ENCODE measurements around the gene ADNP2. TPM values are rescaled to one million over a fixed set of nuclear protein-coding genes. Genes with fewer than 3 reads are reported as not detected.

Gene ADNP2
- total RNA-seq, 1 donor from 2014 or later, result 28.4 TPM

- Mint-ChIP-seq H3K4me3 (no peak overlapping the region), H3K4me1 (ENCODE audit: unreplicated experiment) (peaks cover 38% of the 10 kb centered on the region), H3K27me3 (no peaks in the 10 kb centered on the region), H3K9me3 (no peaks in the 10 kb centered on the region), H3K36me3 (no peaks in the 10 kb centered on the region), H3K27ac (peak overlapping the region; percentile 85)
- no peak for DNase-seq (ENCODE audit: extremely low spot score, unreplicated experiment)
- no peak for TF ChIP-seq CTCF (conservative IDR thresholded peaks at IDR 0.05)
Observed at GRCh38 chr18:80181642-80182461, 72.8 kb downstream of the ADNP2 start.

GRCh38 chr18:80182855-80183254 is 73.8 kb downstream of the ADNP2 start:
- no peaks in the 10 kb centered on the region for H3K36me3 Mint-ChIP-seq
- TF ChIP-seq CTCF (conservative IDR thresholded peaks at IDR 0.05), result no peak
- no peak overlapping the region for H3K27ac Mint-ChIP-seq
- H3K27me3 Mint-ChIP-seq, result no peaks in the 10 kb centered on the region
- H3K4me3 Mint-ChIP-seq, result no peak overlapping the region
- peaks cover 37% of the 10 kb centered on the region for H3K4me1 Mint-ChIP-seq (ENCODE audit: unreplicated experiment)
- no peak for DNase-seq (ENCODE audit: extremely low spot score, unreplicated experiment)
- no peaks in the 10 kb centered on the region for H3K9me3 Mint-ChIP-seq

- no peaks in the 10 kb centered on the region for H3K27me3 Mint-ChIP-seq
- DNase-seq (ENCODE audit: extremely low spot score, unreplicated experiment), result no peak
- no peaks in the 10 kb centered on the region for H3K9me3 Mint-ChIP-seq
- H3K4me3 Mint-ChIP-seq, result peak overlapping the region; percentile 48
- H3K36me3 Mint-ChIP-seq, result no peaks in the 10 kb centered on the region
- peaks cover 35% of the 10 kb centered on the region for H3K4me1 Mint-ChIP-seq (ENCODE audit: unreplicated experiment)
- TF ChIP-seq CTCF (conservative IDR thresholded peaks at IDR 0.05), result no peak
- H3K27ac Mint-ChIP-seq, result no peak overlapping the region
Observed at GRCh38 chr18:80183273-80184050, 74.4 kb downstream of the ADNP2 start.

GRCh38 chr18:80184243-80184772 is 75.2 kb downstream of the ADNP2 start:
- TF ChIP-seq CTCF (conservative IDR thresholded peaks at IDR 0.05), result no peak
- no peak for DNase-seq (ENCODE audit: extremely low spot score, unreplicated experiment)
- Mint-ChIP-seq H3K9me3 (no peaks in the 10 kb centered on the region), H3K4me3 (no peak overlapping the region), H3K4me1 (ENCODE audit: unreplicated experiment) (peaks cover 31% of the 10 kb centered on the region), H3K36me3 (no peaks in the 10 kb centered on the region), H3K27me3 (no peaks in the 10 kb centered on the region), H3K27ac (no peak overlapping the region)

GRCh38 chr18:80185545-80185944 is 76.5 kb downstream of the ADNP2 start:
- TF ChIP-seq CTCF (conservative IDR thresholded peaks at IDR 0.05), result no peak
- H3K4me3 Mint-ChIP-seq, result no peak overlapping the region
- H3K36me3 Mint-ChIP-seq, result peaks cover 3% of the 10 kb centered on the region
- no peak overlapping the region for H3K27ac Mint-ChIP-seq
- H3K4me1 Mint-ChIP-seq (ENCODE audit: unreplicated experiment), result peaks cover 28% of the 10 kb centered on the region
- no peaks in the 10 kb centered on the region for H3K27me3 Mint-ChIP-seq
- no peak for DNase-seq (ENCODE audit: extremely low spot score, unreplicated experiment)
- H3K9me3 Mint-ChIP-seq, result no peaks in the 10 kb centered on the region

Measured in type B pancreatic cell (in vitro differentiated cells).